ENCODE results near the gene KASH5.

- TF ChIP-seq CTCF (conservative IDR thresholded peaks at IDR 0.05; ENCODE audit: low read depth, low read length) (no peak), EZH2 (IDR thresholded peaks at IDR 0.05; ENCODE audit: borderline replicate concordance, low read depth, low read length, poor library complexity, severe bottlenecking) (no peak)
Observed at GRCh38 chr19:49453013-49453756, 65.1 kb downstream of the KASH5 start, which contains the start of gene ALDH16A1.

All from A673 (cell line).